GM19238 (cell line): ENCODE measurements around the gene IGIP.
"Not testable (repeated sequence)": the region's sequence is repeated elsewhere in the genome, so short reads cannot be mapped to it uniquely, and the experiment has no call there.

ENCODE experiments used
- DNase-seq: peaks from one replicate; pipeline ENCODE4 v3.0.0; 2011; ENCODE audit warnings: low spot score; ENCODE audit not compliant: insufficient read length

IGIP gene

GRCh38 chr5:140140435-140140834, 14.7 kb downstream of the IGIP start:
- DNase-seq = no peak

- DNase-seq = no peak
These were observed 15.5 kb downstream of the IGIP start for GRCh38 chr5:140141241-140141640.

GRCh38 chr5:140142246-140142645, 16.5 kb downstream of the IGIP start:
- DNase-seq = no peak

- no peak for DNase-seq
These were observed 17.1 kb downstream of the IGIP start for GRCh38 chr5:140142856-140143255.

GRCh38 chr5:140143521-140144258, 18.0 kb downstream of the IGIP start:
- no peak for DNase-seq

GRCh38 chr5:140145256-140145655, 19.5 kb downstream of the IGIP start:
- no peak for DNase-seq

GRCh38 chr5:140145818-140146522, 20.2 kb downstream of the IGIP start:
- peak; percentile 67 for DNase-seq

- DNase-seq = no peak
These were observed 20.7 kb downstream of the IGIP start for GRCh38 chr5:140146523-140146842.

- no peak for DNase-seq
These were observed 21.7 kb downstream of the IGIP start for GRCh38 chr5:140147460-140147859.

- DNase-seq = no peak
These were observed 22.8 kb downstream of the IGIP start for GRCh38 chr5:140148508-140148907.

GRCh38 chr5:140150201-140150600, 24.5 kb downstream of the IGIP start:
- DNase-seq = no peak

GRCh38 chr5:140151144-140152021, 25.6 kb downstream of the IGIP start:
- DNase-seq = no peak

GRCh38 chr5:140152022-140152999, 26.6 kb downstream of the IGIP start:
- DNase-seq = no peak

GRCh38 chr5:140153255-140153654, 27.5 kb downstream of the IGIP start:
- no peak for DNase-seq

- no peak for DNase-seq
These were observed 28.2 kb downstream of the IGIP start for GRCh38 chr5:140153905-140154304.

- not testable (repeated sequence) for DNase-seq
These were observed 29.1 kb downstream of the IGIP start for GRCh38 chr5:140154710-140155381.

GRCh38 chr5:140157032-140157781, 31.5 kb downstream of the IGIP start:
- DNase-seq = peak; percentile 87

GRCh38 chr5:140159014-140159927, 33.5 kb downstream of the IGIP start:
- DNase-seq = no peak

GRCh38 chr5:140162275-140162674, 36.5 kb downstream of the IGIP start:
- no peak for DNase-seq
